Nucleus accumbens (tissue), 56 donors: ENCODE measurements around the gene CLIP1.
"Not testable (repeated sequence)": the region's sequence is repeated elsewhere in the genome, so short reads cannot be mapped to it uniquely, and the experiment has no call there.

Experiments used
- DNase-seq, 56 donors: peaks; one replicate each; lab custom pipeline; 2025; lab: John Stamatoyannopoulos, UW

Gene CLIP1

GRCh38 chr12:122437656-122438121 lies 15.2 kb upstream of the CLIP1 start:
- peak in 35 of 56 donors; percentile 0 to 82 (median 15) for DNase-seq

DNA sequence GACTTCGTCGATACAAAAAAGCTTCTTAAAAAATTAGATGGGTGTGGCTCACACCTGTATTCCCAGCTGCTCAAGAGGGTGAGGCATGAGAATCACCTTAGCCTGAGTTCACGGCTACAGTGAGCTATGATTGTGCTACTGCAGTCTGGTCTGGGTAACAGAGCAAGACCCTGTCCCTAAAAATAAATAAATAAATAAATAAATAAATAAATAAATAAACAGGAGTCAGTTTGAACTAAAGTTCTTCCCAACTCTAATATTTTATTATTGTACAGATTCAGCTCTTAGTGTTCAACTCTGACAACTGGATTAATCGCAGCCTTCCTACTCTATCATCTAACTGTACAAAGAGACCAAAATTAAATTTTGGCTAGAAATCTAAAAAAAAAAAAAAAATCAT lies 12.7 kb upstream of the CLIP1 start:
- DNase-seq: no peak

- not testable (repeated sequence) for DNase-seq
These were observed 6.6 kb upstream of the CLIP1 start for GRCh38 chr12:122429043-122429442.

DNA sequence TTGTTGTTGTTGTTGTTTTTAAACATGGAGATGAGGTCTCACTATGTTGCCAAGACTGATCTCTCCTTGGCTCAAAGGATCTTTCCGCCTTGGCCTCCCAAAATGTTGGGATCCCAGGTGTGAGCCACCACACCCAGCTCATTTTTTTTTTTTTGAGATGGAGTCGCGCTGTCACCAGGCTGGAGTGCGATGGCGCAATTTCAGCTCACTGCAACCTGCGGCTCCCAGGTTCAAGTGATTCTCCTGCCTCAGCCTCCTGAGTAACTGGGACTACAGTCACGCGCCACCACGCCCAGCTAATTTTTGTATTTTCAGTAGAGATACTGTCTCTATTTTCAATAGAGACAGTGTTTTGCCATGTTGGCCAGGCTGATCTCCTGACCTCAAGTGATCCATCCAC lies 4.9 kb upstream of the CLIP1 start:
- DNase-seq: no peak

DNA sequence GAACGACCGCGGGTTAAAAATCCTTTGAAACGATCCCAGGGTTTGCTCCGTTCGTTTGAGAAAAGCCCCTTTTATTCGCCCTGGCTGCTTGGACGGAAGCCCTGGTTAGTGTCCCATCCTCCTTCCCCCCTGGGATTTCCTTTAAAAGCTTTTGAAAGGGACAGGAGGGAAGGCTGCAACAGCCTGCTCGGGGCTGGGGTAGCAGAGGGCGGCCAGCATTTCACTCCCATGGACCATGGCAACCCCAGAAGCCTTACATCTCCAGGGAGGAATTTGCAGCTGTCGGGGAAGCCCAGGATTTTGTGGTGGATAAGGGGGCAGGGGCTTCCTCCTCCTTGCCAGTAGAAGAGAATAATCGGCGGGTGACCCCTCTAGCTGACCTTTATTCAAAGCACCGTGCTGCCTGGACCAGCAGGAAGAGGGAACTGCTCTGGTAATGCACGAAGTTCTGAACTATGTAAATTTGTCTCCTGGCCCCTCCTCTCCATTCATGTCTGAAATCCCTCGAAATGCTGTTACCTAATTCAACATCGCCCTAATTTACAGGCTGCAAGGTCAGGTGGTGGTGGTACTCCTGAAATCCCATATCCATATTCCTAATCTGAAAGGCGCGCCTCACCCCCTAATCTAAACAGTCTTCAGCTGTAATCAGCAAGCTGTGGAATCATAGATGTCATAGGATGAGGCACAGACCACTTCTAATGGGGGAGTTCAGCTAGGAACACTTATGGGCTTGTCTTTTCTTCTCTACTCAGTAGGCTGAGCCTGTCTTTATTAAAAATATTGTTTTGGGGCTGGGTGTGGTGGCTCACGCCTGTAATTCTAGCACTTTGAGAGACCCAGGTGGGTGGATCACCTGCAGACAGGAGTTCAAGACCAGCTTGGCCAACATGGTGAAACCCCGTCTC lies 1.0 kb upstream of the CLIP1 start:
- peak in 46 of 56 donors; percentile 8 to 69 (median 38) for DNase-seq

DNA sequence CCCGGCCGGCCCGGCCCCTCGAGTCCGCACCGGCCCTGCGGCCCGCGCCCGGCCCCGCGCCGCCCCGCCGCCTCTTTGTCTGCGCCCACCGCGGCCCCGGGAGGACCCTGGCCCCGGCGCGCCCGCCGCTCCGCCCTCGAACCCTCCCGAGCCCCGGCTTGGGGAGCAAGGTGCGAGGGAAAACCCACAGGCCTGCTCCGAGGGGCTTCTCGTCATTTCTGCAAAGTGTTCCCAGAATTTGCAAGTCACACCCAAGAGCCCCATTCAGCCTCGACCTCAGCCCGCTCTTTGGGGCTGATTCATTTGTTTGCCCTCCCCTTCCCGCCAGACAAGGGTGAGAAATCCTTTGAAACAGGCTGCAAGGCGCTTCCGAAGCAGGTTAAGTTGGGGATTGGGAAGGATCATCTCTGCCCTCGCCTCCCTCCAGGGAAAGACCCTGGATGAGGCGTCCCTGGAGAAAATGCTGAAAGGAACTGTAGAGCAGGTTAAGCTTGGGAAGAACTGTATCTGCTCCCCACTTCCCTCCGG lies 325 bp upstream of the CLIP1 start:
- peak in 28 of 56 donors; percentile 15 to 71 (median 45) for DNase-seq

- peak in 37 of 56 donors; percentile 5 to 64 (median 34) for DNase-seq
These were observed 1.2 kb downstream of the CLIP1 start for GRCh38 chr12:122421187-122421820.

- DNase-seq: no peak
These were observed 1.9 kb downstream of the CLIP1 start for GRCh38 chr12:122420471-122421162.

GRCh38 chr12:122419094-122419493 lies 3.4 kb downstream of the CLIP1 start:
- not testable (repeated sequence) for DNase-seq

GRCh38 chr12:122415665-122416064 lies 6.8 kb downstream of the CLIP1 start:
- not testable (repeated sequence) for DNase-seq

GRCh38 chr12:122413516-122414404 lies 8.7 kb downstream of the CLIP1 start:
- DNase-seq: no peak

- no peak for DNase-seq
These were observed 9.5 kb downstream of the CLIP1 start for GRCh38 chr12:122412851-122413433.

GRCh38 chr12:122411537-122411936 lies 10.9 kb downstream of the CLIP1 start:
- peak in 15 of 56 donors; percentile 0 to 50 (median 13) for DNase-seq

GRCh38 chr12:122407208-122407607 lies 15.3 kb downstream of the CLIP1 start:
- no peak for DNase-seq

GRCh38 chr12:122406701-122407164 lies 15.7 kb downstream of the CLIP1 start:
- no peak for DNase-seq

DNA sequence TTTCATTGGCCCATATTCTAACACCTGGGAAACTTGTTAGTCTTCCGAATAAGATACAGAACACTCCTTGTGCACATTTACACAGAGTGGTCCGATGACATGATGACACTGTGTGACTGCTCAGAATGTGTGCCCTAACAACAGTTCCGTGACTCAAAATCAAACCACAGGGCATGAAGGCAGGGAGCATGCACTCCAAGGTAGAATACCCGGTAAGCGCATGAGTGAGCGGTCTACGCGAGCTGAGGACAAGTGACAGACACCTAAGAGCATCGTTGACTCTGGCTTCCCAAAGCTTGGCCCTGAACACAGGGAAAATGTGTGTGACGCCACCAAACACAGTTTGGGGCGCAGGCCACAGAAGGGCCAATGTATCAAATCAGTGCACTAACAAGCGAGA lies 18.6 kb downstream of the CLIP1 start:
- no peak for DNase-seq

DNA sequence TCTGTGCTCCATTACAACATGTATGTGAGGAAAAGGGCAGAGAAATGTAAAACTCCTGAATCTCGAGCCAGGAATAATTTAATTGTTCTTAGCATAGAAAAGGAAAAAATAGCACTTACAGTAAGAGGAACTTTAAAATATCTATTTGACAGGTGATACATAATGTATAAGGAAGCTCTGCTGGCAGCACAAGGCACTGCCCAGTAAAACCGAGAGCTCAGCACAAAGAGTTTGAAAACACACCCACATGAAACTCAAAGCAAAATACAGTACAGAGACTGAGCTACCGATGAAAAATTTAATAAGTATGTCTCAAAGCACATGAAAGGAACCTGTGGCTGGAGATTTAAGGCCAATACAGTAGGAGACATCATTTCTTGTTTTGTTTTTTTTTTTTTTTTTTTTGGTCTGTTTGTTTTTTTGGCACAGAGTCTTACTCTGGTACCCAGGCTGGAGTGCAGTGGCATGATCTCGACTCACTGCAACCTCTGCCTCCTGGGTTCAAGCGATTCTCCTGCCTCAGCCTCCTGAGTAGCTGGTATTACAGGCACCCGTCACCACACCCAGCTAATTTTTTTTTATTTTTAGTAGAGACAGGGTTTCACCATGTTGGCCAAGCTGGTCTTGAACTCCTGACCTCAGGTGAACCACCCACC lies 19.2 kb downstream of the CLIP1 start:
- DNase-seq: no peak

DNA sequence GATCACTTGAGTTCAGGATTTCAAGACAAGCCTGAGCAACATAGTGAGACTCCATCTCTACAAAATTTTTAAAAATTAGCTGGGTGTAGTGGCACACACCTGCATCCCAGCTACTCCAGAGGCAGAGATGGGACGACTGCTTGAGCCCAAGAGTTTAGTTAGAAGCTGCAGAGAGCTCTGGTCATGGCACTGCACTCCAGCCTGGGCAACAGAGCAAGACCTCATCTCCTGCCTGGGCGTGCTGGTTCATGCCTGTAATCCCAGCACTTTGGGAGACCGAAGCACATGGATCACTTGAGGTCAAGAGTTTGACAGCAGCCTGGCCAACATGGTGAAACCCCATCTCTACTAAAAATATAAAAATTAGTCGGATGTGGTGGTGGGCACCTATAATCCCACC lies 20.2 kb downstream of the CLIP1 start:
- DNase-seq: no peak
